Karpas-422 (cell line): ENCODE data around the gene CROCC2. TPM values are rescaled to one million over a fixed set of nuclear protein-coding genes. Genes with fewer than 3 reads are reported as not detected.

Experiments used
- DNase-seq: peaks from one replicate; pipeline ENCODE4 v3.0.0-alpha.2; 2015
- H2AFZ ChIP-seq: fragments of 200-600 bp; sonication (generic); 2 replicates; pipeline ENCODE4 v1.6.1; 2014; ENCODE audit warnings: antibody characterized with exemption, low read length, mixed read lengths
- H3K27ac ChIP-seq: fragments of 200-600 bp; sonication (generic); 2 replicates; pipeline ENCODE4 v1.5.1; 2014; ENCODE audit warnings: mild to moderate bottlenecking, low read length, moderate library complexity
- H3K27me3 ChIP-seq: fragments of 200-600 bp; sonication (generic); 2 replicates; pipeline ENCODE4 v1.6.1; 2014; ENCODE audit warnings: low read length, mixed read lengths
- H3K36me3 ChIP-seq: fragments of 200-600 bp; sonication (generic); 2 replicates; pipeline ENCODE4 v1.6.1; 2014; ENCODE audit warnings: low read length, mixed read lengths; ENCODE audit not compliant: insufficient read depth
- H3K4me1 ChIP-seq: fragments of 200-600 bp; sonication (generic); 2 replicates; pipeline ENCODE4 v1.6.1; 2014; ENCODE audit warnings: mild to moderate bottlenecking, low read length, mixed read lengths
- H3K4me2 ChIP-seq: fragments of 200-600 bp; sonication (generic); 2 replicates; pipeline ENCODE4 v1.6.1; 2014; ENCODE audit warnings: low read length, low read depth, mild to moderate bottlenecking; ENCODE audit not compliant: poor library complexity, severe bottlenecking
- H3K4me3 ChIP-seq: fragments of 200-600 bp; sonication (generic); 2 replicates; pipeline ENCODE4 v1.5.1; 2014; ENCODE audit warnings: mild to moderate bottlenecking, antibody characterized with exemption, low read length, mixed read lengths
- H3K79me2 ChIP-seq: fragments of 200-600 bp; sonication (generic); 2 replicates; pipeline ENCODE4 v1.6.1; 2014; ENCODE audit warnings: mild to moderate bottlenecking, low read length, mixed read lengths
- H3K9ac ChIP-seq: fragments of 200-600 bp; sonication (generic); 2 replicates; pipeline ENCODE4 v1.6.0; 2014; ENCODE audit warnings: low read length
- H3K9me2 ChIP-seq: fragments of 200-600 bp; sonication (generic), shearing (Covaris generic); replicated peaks from 2 replicates; pipeline ENCODE4 v1.6.0; 2014; ENCODE audit warnings: mild to moderate bottlenecking, low read length, moderate library complexity; ENCODE audit not compliant: insufficient read depth
- H3K9me3 ChIP-seq: fragments of 300-700, 200-600 bp; sonication (generic); 2 replicates; pipeline ENCODE4 v1.6.1; 2014; ENCODE audit warnings: low read length, mixed read lengths
- H4K20me1 ChIP-seq: fragments of 200-600 bp; sonication (generic); 2 replicates; pipeline ENCODE4 v1.6.1; 2014; ENCODE audit warnings: mild to moderate bottlenecking, antibody characterized with exemption, low read length, low read depth; ENCODE audit not compliant: insufficient read depth
- total RNA-seq: library from RNA; depleted of rRNA; stranded (reverse); fragments of >200 nt; shearing (Covaris generic); gene quantifications from 2 replicates; pipeline ENCODE4 v1.2.3, GENCODE V29; 2014; ENCODE audit warnings: low replicate concordance; rRNA removed

Gene CROCC2
- total RNA-seq, result not detected in 2 replicates

DNA sequence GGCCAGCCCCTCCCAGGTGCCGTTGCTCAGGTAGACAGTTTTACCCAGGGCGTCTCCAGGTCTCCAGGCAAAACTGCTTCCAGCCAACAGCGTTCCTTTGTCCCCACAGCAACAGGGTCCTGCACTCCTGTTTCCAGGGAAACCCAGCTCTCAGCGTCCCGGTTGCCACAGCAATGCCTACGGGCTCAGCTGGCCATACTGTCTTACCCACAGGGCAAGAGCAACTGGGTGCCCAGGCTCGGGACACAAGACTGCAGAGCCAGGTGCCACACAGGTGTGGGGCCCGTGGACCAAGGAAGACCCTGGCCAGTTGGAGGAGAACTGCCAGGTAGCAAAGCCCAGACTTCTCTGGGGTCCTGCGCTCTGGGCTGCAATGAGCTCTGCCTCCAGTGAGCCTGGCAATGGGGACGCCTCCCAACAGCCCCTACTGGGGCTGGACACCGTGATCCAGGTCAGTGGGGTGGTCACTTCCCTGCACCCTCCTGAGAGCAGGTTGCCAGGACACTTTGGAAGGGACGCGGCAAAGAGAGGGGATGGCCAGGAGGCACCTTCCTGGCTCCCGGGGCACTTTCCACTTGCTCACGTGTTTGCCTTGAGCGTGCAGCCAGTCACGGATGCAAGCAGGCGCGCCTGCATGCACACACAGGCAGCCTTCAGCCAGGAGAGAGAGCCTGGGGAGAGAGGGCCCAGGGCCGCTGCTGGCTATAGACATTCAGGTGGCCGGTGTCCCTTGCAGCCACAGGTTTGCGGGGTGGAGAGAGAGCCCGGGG lies at the start of gene CROCC2:
TSS of gene CROCC2 (plus strand) at position 196 of the 770 bp plus-strand sequence. CDS start at position 374, 178 bp downstream.
- no peaks in the 10 kb centered on the region; the same call in 1 of the 2 replicates for H3K4me1 ChIP-seq
- H3K9me3 ChIP-seq, result no peaks in the 10 kb centered on the region
- H3K9ac ChIP-seq, result no peak within 1 kb of the TSS
- no peaks in the 10 kb centered on the region for H4K20me1 ChIP-seq
- no peaks in the 10 kb centered on the region for H3K36me3 ChIP-seq
- H3K4me2 ChIP-seq, result no peak within 1 kb of the TSS
- H3K9me2 ChIP-seq, result no peaks in the 10 kb centered on the region
- no peak within 1 kb of the TSS for H3K27ac ChIP-seq
- no peaks in the 10 kb centered on the region for H3K27me3 ChIP-seq
- no peak within 1 kb of the TSS for H2AFZ ChIP-seq
- H3K4me3 ChIP-seq, result no peak within 1 kb of the TSS
- no peaks in the 10 kb centered on the region for H3K79me2 ChIP-seq
- no peak for DNase-seq

DNA sequence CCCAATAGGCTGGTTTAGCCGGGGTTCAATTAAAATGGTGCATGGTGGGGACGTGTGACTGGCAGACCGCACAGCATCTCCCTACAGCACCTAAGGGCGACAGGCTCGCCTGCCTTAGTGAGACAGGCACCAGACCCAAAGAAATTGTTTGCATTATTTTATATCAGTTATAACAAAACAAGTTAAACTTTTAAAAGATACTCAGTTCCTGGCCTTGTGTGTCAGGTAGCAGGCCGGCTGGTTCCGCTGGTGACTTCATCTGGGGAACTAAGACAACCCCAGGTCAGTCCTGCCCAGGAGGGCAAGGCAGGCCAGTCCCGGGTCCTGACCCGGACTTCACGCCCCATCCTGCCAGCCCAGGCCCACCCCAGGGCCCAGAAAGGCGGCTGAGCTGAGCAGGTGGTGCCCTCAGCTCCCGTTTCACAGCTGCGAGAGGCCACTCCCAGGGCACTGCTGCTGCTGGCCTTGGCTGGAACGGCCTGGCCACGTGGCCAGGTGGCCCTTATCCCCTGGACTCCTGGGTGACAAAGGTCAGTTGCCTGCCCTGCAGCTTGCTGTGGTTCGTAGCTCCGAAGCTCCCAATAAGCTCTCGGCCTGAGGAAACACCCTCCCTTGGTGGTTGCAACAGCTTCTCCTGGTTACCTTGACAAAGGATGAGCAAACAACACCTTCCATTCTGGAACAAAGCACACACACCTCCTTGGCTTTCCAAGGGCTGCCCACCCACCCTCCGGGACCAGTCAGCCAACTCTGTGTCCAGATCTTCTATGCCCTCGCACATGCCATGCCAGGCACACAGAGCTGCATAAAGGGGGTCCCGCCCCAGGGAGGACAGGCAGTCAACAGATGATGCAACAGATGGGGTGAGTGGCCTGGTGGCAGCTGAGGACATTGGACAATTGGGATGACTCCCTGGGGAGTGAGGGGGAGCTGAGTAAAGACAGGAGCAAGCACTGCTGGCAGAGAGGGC lies 48.8 kb upstream of the CROCC2 start:
- H4K20me1 ChIP-seq, result no peaks in the 10 kb centered on the region
- DNase-seq, result no peak
- H2AFZ ChIP-seq, result no peak overlapping the region
- H3K4me3 ChIP-seq, result no peak overlapping the region
- no peaks in the 10 kb centered on the region for H3K9me2 ChIP-seq
- H3K36me3 ChIP-seq, result no peaks in the 10 kb centered on the region
- no peak overlapping the region for H3K4me2 ChIP-seq
- H3K9me3 ChIP-seq, result no peaks in the 10 kb centered on the region
- H3K79me2 ChIP-seq, result no peaks in the 10 kb centered on the region
- no peak overlapping the region for H3K9ac ChIP-seq
- no peak overlapping the region for H3K27ac ChIP-seq
- H3K27me3 ChIP-seq, result no peaks in the 10 kb centered on the region
- H3K4me1 ChIP-seq, result no peaks in the 10 kb centered on the region

DNA sequence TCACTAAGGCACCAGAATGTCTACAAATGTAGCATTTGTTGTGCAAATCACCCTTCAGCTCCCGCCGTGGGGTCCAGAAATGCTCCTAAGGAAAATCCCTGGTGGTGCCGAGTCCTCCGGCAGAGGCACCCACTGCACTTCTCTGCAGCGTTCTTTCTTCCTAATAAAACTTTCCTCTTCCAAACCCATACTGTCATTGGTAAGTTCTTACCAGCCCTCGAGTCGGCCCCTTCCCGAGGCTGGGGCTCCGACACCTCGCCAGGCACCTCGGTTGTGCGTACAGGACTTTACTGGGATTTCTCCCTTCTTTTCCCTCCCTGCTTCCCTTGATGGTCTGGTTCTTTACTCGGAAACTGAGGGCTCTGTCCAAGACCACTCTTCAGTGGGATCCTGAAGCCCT lies 47.8 kb upstream of the CROCC2 start:
- H3K27ac ChIP-seq, result no peak overlapping the region
- no peaks in the 10 kb centered on the region for H3K9me3 ChIP-seq
- no peak overlapping the region for H3K4me2 ChIP-seq
- no peak for DNase-seq
- no peaks in the 10 kb centered on the region for H3K36me3 ChIP-seq
- no peaks in the 10 kb centered on the region for H4K20me1 ChIP-seq
- no peaks in the 10 kb centered on the region for H3K79me2 ChIP-seq
- H3K4me1 ChIP-seq, result no peaks in the 10 kb centered on the region
- no peaks in the 10 kb centered on the region for H3K9me2 ChIP-seq
- H3K4me3 ChIP-seq, result no peak overlapping the region
- H2AFZ ChIP-seq, result no peak overlapping the region
- no peaks in the 10 kb centered on the region for H3K27me3 ChIP-seq
- no peak overlapping the region for H3K9ac ChIP-seq

DNA sequence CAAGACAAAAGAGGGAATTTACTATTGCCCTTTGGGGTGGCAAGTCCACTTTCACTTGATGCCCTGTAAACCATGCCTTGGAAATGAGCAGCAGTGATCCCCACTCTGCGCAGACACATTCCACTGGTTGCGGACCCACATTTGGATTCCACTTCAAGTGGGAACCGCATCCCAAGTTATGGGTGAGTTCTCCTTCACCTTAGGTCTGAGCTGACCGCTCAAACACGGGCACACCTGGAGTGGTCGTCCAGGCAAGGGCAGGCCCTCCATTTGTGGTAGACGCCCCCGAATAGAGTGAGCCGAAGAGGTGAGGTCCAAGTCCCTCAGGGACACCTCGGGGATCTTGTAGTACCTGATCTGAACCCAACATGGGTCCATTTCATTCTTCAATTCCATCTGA lies 47.3 kb upstream of the CROCC2 start:
- Histone ChIP-seq H4K20me1 (no peaks in the 10 kb centered on the region), H3K4me3 (no peak overlapping the region), H3K36me3 (no peaks in the 10 kb centered on the region)

DNA sequence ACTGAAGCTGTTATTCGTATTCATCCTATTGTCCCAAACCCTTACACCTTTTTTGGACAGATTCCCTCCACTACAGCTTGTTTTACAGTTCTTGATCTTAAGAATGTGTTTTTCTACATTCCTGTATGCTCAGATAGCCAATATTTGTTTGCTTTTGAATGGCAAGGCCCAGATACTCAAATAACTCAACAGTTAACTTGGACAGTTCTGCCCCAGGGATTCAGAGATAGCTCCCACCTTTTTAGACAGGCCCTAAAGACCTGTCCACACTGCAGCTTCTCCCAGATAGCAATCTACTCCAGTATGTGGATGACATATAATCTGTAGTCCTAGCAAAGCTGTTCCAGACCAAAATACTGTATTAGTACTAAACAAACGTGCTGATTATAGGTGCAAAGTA lies 44.6 kb upstream of the CROCC2 start:
- Histone ChIP-seq H3K36me3 (no peaks in the 10 kb centered on the region), H3K9me3 (no peaks in the 10 kb centered on the region), H3K9ac (no peak overlapping the region), H3K79me2 (no peaks in the 10 kb centered on the region), H2AFZ (no peak overlapping the region), H3K27me3 (no peaks in the 10 kb centered on the region), H3K27ac (no peak overlapping the region), H3K4me1 (no peaks in the 10 kb centered on the region), H3K9me2 (no peaks in the 10 kb centered on the region), H4K20me1 (no peaks in the 10 kb centered on the region), H3K4me2 (no peak overlapping the region), H3K4me3 (no peak overlapping the region)
- no peak for DNase-seq

More for the DNA sequence above, 47.3 kb upstream of the CROCC2 start:
- Histone ChIP-seq H3K4me2 (no peak overlapping the region), H2AFZ (no peak overlapping the region), H3K27me3 (no peaks in the 10 kb centered on the region), H3K9me3 (no peaks in the 10 kb centered on the region), H3K9me2 (no peaks in the 10 kb centered on the region), H3K9ac (no peak overlapping the region), H3K27ac (no peak overlapping the region), H3K4me1 (no peaks in the 10 kb centered on the region), H3K79me2 (no peaks in the 10 kb centered on the region)
- DNase-seq, result no peak

DNA sequence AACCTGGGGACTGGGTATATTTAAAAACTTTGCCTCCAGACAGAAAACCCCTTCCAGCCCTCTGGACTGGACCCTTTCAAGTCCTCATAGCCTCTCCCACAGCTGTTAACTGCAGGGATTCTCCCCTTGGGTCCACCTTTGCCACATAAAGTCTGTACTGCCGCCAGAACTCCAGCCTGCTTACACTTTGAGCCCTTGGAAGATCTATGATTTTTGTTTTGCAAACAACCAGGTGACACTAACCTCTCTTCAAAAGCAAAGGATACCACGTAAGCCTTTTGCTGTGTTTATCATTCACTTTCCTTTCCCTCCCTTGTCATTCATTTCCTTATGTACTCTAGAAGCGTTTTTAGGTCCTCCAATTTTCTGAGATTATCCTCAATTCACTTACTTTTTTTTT lies 41.7 kb upstream of the CROCC2 start:
- H3K27ac ChIP-seq, result no peak overlapping the region
- no peaks in the 10 kb centered on the region for H4K20me1 ChIP-seq
- H3K79me2 ChIP-seq, result no peaks in the 10 kb centered on the region
- H3K9ac ChIP-seq, result no peak overlapping the region
- no peaks in the 10 kb centered on the region for H3K36me3 ChIP-seq
- H3K27me3 ChIP-seq, result no peaks in the 10 kb centered on the region
- H3K4me1 ChIP-seq, result no peaks in the 10 kb centered on the region
- no peak overlapping the region for H3K4me2 ChIP-seq
- no peak overlapping the region for H2AFZ ChIP-seq
- no peaks in the 10 kb centered on the region for H3K9me3 ChIP-seq
- no peak for DNase-seq
- no peak overlapping the region for H3K4me3 ChIP-seq
- H3K9me2 ChIP-seq, result no peaks in the 10 kb centered on the region

DNA sequence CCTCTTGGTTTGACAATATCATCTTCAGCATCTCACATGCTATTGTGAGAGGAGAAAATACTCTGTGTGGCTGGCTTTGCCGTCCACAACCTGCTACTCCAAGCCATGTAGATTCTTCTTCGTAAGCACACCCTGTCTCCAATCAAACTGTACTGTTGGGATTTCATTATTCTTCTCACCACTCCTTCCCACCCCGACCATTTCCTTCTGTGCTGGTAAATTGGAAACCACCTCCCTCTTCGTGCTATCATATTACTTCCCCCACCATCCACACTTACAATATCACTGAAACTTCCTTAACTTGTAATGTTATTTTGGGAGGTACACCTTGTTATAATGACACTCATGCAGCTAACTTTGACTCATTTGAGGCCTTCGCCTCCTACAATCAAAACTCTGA lies 40.7 kb upstream of the CROCC2 start:
- Histone ChIP-seq H3K79me2 (no peaks in the 10 kb centered on the region), H3K9ac (no peak overlapping the region), H3K36me3 (no peaks in the 10 kb centered on the region), H2AFZ (no peak overlapping the region), H3K27me3 (no peaks in the 10 kb centered on the region), H3K4me1 (no peaks in the 10 kb centered on the region), H3K4me2 (no peak overlapping the region), H3K27ac (no peak overlapping the region), H3K9me3 (no peaks in the 10 kb centered on the region), H3K9me2 (no peaks in the 10 kb centered on the region), H4K20me1 (no peaks in the 10 kb centered on the region), H3K4me3 (no peak overlapping the region)
- no peak for DNase-seq
